GF-D8 (cell line): ENCODE results near the gene CTNND2.

Experiments used
- DNase-seq: peaks from one replicate; lab custom pipeline; 2025; lab: John Stamatoyannopoulos, UW

The CTNND2 gene

DNA sequence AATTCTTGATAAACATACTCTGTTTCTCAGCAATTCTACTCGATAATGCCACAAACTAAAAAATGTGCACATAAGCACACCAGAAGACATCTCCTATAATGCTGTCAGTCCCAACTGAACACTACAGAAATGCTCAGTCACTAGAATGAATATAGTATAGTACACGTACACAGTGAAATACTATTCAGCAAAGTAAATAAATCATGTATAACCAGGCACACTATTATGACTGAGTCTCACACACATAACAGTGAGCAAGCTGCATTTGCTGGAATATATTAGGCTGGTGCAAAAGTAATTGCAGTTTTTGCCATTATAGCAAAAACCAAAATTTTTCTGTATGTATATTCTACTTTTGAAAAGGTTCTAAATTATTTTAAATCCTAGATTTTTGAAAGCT, 310.2 kb downstream of the CTNND2 start:
- no peak for DNase-seq

DNA sequence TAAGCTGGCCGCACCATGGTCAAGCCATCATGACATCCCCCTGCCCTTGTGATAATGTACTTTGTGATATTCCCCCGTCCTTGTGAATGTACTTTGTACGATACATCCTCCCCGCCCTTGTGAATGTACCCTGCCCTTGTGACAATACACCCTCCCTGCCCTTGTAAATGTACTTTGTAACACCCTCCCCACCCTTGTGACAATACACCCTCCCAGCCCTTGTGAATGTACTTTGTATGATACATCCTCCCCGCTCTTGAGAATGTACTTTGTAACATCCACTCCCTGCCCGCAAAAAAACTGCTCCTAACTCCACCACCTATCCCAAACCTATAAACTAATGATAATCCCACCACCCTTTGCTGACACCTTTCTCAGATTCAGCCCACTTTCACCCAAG, 313.8 kb downstream of the CTNND2 start:
- DNase-seq = no peak

DNA sequence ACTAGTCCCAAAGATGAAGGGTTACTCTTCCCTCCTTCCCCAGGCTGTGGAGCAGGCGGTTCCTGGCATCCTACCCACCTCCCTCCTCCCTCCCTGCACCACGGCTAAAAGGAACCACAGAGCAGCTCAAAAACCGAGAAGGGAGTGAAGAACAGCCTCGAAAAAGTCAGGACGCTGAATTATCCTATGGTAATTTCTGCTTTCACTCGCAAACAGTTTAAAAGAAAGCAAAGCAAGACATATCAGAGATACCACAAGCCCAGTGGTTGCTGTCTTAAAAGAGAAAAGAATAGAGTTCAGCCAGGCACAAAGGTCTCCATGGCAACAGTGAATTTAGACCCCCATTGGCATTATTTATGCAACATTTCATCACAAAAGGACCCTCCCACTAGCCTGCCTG, 315.4 kb downstream of the CTNND2 start:
- no peak for DNase-seq

DNA sequence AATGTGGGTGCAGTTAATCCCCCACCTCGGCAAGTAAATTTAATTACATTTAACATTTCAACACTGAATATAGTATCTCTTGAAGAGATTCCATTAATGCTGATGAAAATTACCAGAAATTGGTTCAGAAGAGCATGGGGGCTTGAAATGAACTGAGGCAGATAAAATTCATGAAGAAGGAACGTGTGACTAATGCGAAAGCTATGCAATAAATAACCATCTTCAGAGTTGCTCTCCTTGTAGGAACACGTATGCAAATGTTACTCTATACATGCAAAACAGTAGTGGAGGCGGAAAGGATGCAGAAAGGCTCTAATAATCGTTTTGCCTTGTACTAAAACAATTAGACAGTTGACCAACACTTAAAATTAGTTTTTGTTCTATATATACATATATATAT, 320.2 kb downstream of the CTNND2 start:
- no peak for DNase-seq

DNA sequence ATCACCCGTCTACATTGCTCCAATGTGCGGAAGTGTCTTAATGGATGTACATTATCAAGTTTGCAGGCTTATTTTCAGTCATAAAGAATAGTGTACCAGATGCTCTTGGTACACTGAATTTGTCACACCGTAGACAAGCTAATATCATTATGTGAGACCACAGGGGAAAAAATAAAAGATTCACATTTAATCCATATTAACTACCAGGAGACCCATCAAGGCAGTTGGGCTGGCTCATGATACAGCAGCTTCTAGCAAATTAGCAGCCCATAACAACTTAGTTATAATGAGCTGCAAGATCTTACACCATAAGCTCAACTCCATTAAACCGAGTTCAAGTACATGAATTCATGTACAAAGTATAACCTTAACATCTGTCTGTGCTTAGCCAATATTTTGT, 324.9 kb downstream of the CTNND2 start:
- DNase-seq = no peak

DNA sequence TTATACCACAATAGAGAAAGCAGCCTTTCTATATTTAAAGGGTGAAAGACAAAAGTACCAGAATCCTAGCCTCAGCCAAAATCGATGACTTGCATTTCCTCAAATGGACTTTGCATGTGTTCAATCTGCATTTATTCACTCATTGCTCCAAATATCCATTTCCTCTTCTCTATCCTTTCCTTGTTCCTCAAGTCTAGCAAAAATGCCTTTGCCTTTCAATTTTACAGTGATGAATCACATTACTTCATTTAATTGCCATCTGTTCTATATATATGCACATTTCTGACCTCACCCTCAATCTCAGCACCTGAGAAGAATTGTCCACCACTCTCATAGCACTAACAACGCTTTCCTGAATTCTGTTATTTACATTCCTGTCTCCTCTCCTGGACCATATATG, 329.5 kb downstream of the CTNND2 start:
- no peak for DNase-seq

DNA sequence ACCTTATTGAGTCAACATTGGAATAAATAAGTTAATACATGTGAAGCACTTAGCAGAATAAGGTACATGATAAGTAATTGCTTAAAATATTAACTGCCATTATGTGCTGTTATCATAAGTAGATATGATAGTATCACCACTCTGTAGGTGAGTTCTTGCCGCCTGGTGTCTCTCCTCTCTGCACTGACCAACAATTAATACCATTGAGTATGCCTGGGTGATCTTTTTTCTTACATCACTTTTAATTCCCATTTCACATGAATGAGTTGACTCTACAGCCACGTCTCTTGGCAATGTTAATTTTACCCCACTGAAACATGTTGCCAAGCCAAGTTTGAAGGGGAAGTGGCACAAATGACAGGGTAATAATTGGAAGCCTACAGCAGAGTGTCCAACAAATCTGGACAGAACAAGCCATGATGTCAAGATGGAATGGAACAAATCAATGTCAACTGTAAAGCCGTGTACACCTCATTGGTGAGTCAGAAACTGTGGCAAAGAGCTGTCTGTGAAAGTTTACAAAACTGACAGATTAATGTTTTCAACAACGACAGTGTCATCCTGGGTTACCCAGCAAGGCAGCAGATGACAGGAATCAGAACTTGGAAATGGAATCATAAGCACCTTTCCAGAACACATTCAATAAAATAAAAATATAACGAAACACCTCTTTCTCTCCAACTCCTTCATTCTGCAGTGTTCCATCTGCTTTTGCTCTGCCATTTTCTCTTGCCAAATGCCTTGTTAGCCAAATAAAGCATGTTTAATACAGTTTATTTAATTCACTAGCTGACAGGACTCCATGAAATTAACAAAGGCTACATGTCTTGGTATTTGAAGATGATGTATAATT, 330.9 kb downstream of the CTNND2 start:
- no peak for DNase-seq

DNA sequence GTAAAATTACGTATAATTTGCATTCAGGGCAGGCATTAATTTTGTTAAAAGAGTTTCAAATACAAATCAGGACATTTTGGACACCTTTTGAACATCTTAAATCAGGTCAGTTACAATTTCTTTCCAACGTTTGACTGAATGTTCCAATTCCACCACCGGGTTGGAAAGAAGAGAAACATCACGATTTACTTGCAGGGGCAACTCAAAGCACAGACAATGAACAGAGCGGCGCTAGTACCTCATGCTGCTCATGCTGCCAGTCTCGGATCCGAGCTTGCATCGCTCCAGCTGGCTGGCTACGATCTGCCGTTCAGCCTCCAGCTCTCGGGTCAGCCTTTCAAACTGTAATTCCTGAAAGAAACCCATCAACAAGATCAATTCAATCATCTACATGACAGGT, 339.5 kb downstream of the CTNND2 start:
- no peak for DNase-seq

DNA sequence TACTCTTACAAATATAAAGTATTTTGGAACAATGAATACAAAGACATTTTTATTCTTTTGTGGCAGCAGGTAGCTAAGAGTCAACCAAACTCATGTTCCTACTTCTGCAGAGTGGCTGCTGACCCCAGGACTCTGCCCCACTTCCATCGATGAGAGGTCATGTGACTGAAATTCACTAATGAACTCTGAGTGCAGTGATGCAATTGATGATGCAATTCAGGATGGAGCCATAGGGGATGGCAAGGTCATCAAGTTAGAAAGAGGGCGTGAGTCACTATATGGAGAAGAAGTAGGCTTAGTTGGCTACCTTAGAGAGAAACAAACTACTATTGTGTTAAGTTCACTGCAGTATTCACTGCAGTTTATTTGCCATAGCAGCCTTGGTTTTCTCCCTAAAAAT, 340.4 kb downstream of the CTNND2 start:
- DNase-seq = no peak

DNA sequence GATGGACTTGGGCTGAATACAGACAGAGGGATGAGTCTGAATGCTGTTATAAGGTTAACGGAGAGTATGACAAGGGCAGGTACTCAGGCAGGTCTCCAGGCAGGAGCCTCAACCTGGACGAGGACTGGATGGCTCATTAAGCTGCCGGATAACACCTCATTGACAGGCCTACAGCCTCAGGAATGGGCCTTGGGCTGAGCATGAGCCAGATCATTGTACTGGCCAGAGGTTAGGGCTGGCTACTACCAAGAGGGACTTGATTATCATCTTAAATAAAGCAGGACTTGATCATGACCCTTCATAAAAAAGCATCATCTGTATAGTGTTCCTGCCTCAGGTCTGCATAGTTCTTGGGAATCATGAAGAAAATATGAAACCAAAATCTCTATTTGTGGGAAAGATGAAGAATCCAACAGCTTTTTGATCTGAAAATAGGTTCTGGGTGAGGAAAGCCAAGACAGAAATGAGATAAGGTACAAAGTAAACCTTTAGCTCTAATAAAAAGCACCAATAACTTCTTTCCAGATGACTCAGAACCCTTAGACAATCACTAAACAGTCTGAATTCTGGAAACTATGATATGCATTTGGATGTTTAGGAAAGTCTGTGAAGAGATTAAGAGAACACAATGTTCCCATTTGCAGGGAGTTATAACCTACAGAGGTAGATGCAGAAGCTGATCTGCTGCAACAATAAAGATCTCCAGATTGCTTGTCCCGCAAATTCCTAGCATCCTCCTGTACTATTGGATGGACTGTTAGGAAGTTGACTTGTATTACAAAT, 343.1 kb downstream of the CTNND2 start:
- no peak for DNase-seq

DNA sequence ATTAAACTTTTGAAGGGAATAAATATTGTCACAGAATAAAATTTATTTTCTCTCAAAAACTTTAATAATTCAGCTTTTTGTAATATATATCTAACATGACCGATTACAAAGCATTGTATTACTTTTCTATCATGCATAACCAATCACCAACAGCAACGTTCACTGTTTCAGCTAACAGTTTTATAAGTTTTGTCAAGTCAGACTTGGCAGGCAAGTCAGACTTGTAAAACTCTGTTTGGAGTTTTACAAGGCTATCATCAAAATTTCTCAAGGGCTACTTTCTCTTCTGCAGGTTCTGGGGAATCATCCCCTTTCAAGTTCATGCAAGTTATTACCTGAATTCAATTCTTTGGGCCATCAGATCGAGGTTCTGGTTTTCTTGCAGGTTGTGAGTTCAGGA, 347.2 kb downstream of the CTNND2 start:
- DNase-seq = no peak

DNA sequence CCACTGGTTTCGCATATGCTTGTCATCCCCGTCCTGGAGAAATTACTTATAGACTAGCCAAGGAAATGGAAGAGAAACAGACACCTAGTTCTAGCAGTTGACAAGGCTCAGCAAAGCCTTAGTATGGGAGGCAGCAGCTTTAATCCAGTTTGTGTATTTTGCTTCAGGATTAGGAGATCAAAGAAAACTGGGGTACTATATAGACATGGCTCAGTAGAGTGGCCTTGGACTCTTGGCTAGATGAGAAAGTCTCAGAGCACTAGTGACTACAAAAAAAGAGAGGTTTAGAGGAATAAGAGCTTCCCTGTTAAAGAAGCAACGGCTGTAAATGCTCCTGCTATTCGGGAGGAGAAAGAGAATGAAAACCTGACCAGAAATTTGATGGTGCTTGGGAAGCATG, 349.1 kb downstream of the CTNND2 start:
- DNase-seq = no peak

DNA sequence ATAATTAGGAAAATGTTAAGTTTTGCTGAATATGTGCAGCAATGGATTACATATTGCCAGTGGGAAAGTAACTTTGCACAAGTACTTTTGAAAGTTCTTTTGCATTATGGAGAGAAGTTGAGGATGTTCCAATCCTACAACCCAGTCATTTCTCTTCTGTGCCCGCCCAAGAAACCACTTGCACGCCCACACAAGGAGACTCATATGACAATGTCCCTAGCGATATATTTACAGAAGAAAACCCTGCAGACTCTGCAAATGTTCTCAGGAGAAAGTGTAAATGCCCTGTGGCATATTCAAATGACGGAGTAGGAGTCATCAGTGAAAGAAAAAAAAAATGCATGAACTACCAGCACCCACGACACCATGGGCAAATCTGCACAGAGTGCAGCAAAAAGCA, 356.5 kb downstream of the CTNND2 start:
- no peak for DNase-seq

DNA sequence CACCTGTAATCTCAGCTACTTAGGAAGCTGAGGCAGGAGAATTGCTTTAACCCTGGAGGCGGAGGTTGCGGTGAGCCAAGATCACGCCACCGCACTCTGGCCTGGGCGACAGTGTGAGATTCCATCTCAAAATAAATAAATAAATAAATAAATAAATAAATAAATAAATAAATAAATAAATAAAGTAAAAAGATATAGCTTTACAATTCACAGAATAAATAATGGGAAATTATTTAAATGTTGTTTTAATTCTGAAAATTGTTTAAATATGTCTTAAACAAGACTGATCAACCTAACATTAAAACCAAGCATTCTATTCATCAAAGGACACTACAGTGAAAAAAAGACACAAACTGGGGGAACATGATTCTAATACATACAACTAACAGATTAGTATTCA, 357.1 kb downstream of the CTNND2 start:
- DNase-seq = no peak

DNA sequence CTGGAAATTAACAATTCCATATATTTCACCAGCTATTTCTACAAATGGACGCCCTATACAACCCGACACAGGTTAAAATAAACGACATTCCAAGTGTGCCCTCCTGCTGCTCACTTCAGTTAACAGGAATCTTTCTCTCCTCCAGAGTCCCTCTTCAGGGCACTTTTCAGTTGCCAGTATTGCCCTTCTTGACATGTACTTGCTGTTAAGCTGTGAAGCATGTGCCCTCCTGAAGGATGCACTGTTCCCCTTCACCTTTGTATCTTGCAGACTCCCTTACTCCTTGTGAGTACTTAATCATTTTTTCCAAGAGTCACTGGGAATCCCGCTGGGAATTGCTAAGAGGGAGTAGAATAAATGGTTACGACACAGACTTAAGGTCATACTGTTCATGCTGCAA, 364.1 kb downstream of the CTNND2 start:
- no peak for DNase-seq

DNA sequence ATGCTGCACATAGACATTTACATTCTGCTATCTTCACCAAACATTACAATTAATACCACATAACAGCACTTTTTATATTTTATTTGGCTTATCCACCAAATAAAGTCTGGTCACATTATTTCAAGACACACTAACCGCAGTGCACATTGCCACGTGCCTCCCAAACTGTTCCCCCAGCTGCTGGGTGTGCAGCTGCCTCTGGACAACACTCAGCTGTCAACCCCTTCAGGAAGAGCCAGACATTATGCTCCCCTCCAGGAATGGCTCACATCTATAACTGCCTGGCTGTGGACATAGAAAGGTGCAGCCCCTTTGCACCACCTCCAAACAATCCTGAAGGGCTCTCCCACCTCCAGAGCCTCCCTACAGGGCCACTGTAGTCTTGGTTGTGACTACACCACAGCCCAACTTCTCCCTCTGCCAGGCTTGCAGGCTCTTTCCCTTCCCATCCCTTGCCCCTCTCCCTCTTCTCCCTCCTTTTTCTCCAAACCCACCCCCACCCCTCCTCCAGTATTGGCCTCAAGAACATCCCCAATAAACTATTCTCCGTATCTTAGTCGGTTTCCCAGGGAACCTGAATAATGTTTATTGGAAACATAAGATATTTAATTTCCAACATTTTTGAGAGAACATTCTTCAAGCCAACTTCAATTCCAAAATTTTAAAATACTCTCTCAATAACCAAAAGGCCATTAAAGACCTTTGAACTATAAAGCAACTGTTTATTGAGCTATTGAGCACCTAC, 372.3 kb downstream of the CTNND2 start:
- no peak for DNase-seq

DNA sequence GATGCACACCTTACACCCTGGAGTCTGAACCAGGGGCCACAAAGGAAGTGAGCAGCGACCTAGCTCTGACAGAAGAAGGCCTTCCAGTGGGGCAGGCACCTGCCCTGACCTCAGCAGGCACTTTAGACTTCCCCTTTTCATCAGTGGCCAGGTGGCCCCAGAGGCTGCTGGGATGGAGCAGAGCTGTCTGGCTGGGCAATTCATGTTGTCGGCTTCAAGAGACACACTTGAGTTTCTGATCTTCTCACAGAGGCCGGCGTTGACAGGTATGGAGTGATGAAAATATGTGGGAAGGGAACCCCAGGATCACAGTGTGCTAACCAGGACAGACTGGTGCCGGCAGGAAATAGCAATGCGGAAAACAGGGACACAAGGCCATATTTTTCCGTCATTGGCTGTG, 375.5 kb downstream of the CTNND2 start:
- no peak for DNase-seq

DNA sequence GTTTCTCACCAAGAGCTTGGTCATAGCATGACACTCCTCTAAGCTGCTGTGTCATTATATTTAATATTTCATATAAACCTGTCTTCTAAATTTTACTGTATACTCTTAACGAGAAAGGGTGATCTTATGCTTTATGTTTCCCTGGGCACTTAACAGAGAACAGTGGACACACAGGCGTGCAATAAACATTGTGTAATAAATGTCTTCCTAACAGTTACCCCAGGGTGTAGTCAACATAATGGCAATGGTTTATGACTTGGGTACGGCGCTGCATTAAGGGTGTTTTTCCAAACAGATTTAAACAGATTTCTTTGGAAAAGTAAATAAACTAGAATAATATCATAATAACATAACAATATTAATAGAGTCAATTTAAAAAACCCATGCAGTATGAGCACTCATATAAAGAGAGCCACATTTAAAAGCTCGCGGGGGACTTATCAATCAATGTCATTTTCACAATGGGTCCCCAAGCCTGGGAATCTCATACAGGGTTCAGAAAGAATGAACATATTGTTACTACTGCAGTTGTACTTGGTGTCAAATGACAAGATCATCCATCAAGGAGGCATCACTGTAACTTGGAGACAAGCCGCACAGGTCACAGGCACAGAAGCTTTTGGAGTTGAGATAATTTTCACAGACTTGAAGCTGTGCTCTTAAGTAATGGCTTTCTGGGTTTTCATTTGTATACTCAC, 376.4 kb downstream of the CTNND2 start:
- no peak for DNase-seq

DNA sequence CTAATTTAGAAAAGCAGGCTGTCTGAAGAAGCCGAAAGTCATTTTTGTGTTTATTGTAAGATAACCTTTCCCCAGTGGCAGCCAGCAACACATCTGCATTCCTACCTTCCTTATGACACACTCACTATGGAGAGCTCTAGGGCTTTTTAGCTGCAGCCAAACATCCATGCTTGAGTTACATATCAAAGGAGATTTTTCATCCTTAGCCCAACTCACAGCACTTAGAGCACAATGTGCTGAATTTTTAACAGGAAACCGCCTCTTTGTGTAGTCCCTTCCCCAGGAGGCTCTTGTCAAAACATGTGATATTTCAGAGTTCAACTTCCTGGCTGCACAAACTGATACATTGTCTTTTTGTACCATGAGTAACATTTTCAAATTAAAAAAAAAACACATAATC, 379.2 kb downstream of the CTNND2 start:
- DNase-seq = no peak

DNA sequence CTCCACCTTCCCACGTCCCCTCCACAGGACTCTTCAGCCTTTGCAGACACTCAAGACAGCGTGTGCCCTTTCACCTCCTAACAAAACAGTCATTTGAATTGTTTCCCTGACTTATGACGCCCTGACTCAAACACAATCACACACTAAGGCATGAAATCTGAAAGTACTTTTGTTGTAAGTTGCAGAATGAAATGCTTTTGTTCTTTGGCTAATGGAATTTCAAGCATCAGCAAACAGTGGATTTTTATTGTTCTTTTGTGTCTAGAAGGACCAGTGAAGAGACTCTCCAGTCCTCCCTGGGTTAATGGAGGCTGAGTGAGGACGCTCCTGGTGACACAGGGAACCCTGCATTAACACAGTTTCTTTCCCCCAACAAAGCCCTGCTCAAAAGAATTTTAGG, 380.1 kb downstream of the CTNND2 start:
- DNase-seq = no peak

DNA sequence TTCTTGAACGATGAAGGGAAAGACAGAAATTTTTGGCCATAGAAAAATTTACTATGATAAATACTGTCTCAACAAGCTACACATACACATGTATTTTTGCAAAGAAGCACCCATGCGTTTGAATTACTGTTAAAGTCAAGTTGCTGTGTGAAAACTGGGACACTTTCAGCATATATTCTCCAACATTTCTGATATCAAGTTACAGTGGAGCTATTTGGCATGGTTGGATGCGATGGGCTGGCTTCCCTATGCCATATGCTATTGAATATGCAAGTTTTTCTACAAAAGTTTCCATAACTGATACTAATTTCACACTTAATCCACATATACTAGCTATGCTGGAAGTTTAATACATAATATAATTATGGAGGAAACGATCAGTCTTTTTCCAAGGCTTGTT, 381.4 kb downstream of the CTNND2 start:
- DNase-seq = no peak

DNA sequence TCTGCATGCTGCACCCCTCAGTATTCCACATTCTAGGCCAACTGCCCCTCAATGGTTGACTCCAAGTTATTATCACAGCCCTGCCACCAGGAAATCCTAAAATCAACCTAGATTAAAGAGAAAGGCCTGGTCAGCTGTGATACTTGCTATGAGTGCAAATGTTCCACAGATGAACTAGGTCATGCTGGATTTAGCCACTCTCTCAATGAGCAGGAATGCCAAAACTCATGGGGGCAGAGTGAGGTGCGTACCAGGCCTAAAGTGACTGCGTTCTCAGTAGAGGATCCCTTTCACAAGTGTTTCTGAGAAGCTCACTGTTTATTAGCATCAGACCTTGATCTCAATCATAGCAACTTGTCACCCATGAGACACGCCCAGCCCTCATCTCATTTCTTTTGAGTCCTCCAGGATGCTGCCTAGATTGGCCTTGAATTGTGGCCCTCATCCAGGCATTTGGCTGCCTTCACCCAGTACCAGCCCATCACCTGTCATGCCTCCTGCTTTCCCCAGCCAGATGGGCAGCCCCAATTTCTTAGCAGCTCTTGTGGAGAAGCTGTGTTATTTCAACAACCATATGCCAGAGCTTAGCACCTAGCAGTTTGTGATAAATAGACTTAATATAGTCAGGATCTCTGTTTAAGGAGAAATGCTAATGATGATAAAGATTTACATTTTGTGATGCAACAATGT, 383.9 kb downstream of the CTNND2 start:
- no peak for DNase-seq
